HG03045 (cell line): ENCODE data around the gene GINS1.
"Not testable (repeated sequence)": the region's sequence is repeated elsewhere in the genome, so short reads cannot be mapped to it uniquely, and the experiment has no call there.

Experiments used
- ATAC-seq: cut with Tn5 transposase; IDR thresholded peaks from one replicate; pipeline ENCODE4 v1.9.1; 2021; ENCODE audit warnings: mild to moderate bottlenecking, moderate library complexity; ENCODE audit not compliant: unreplicated experiment

GINS1 gene

DNA sequence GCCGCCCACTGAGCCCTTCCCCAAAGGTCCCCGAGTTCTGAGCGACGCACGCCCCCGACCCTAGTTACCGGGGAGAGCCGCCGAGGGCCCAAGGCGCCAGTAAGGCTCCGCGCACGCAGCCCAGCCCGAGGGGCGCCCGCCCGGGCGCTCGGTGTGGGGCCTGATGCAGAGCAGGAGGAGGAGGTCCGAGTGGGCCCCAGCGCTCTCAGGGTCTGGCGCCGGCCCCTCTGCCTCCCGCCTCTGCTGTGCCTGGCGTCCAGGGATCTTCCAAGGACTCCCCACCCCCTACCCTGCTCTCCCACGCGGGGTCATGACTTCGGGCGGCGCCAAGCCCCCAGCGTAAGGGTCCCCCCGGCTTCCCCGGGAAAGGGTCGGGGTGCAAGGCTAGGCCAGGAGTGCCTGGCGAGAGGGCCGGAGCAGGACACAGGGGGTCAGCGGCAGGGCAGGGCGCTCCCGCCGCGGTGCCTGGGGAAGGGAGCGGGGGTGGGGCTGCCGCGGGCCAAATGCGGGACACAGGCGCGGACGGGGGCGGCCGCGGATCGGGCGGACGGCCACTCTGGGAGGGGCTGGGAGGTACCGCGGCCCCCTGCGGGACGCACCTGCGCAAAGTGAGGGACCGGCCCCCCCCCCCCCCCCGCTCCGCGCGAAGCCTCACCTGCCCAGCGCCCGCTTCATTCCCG lies 17.5 kb upstream of the GINS1 start:
- ATAC-seq = peak; percentile 35

DNA sequence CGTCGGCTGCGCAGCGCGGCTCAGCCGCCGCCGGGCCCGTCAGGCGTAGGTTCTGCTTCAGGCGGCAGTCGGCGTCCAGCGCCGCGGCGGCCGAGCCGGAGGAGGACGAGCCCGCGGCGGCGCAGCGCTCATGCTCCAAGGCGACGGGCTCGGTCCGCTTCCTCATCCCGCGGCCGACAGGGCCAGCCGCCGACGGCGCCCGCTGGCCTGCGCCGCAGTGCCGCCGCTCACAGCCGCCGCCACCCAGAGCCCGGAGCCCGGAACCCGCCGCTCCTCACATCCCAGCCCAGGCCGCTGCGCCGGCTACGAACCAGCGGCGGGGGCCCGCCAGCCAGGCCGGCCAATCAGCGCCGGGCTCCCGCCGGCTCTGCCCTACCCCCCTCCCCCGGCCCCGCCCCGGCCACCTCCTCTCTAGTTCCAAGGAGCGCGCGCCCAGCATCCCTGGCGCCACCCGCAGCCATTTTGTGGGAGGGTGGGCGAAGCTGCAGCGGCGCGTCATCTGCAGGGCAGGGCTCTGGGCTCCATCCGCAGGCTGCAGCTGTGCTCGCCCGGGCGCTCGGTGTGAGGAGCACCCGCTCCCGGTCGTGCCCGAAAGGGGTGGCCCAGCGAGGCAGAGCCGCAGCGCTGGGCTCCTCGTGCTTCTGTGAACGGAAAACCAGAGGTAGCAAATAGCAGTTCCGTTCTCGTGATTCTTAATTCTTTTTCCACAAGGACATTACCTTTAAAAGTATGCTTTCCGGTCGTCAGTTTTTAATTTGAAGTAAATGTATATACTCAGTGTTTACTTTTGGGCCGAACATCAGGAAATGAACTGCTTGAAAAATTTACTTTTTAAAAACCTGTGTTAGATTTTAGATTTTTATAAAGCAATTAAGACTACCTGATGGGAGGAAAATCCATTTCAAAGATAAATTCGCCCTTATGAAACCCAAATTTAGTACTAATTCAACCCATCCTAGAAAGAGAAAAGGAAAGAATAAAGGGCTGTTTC lies 16.6 kb upstream of the GINS1 start, which contains the start of gene ABHD12:
ABHD12 (minus strand) TSS at position 298 of the 991 bp plus-strand sequence; CDS start at position 166, 132 bp downstream.
- ATAC-seq = peak; percentile 92

DNA sequence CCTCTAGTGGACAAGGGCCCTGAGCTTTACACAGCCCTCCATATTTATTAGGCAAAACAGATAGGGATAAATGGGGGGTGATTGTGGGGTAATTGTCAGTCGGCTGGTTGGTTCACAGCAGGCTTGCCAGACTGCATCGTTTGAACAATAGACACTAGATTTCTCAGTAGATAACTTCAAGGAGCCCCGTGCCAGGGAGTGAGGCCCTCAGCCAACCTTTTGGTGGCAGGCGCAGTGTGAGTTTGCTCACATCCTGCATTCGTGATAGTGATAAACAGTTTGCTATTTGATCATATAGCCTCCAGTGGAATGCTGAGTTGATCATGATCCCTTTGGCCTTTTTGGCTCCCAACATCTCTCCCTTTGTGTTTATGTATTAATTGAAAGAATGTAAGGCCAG lies 13.2 kb upstream of the GINS1 start:
- ATAC-seq = no peak

DNA sequence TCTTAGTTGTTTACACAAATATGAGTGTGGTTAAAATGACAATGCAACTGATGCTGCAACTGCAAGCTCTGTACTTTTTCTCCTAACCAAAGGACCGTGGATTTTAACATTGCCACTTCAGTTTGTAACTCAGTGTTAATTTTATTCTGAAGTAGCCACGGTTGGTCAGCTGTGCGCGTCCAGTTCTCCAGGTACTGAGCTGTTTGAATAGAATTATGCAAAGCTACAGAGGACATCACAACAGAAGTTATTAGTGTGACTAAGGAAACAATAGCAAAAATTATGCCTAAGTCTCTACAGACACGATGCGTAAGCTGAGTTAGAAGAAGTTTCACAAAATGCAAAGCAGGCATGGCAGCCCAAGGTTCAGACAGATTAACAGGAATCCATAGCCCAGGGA lies 12.5 kb upstream of the GINS1 start:
- no peak for ATAC-seq

DNA sequence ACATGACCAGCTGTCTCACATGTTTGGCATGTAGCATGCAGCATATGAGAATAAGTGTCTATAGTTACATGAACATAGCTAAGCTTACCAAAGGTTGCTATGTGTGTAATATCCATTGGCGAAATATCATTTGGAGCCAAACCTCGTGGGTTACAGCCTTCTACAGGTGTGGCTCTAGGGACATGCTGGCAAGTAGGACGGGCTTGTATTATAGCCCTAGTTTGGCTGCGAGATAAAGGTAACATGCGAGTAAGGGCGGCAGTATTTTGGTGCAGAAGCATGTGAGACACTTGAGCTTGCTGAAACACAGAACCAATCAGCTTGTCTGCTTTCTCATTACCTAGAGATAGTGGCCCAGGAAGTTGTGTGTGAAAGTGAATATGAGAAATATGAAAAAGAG lies 10.4 kb upstream of the GINS1 start:
- ATAC-seq = no peak

DNA sequence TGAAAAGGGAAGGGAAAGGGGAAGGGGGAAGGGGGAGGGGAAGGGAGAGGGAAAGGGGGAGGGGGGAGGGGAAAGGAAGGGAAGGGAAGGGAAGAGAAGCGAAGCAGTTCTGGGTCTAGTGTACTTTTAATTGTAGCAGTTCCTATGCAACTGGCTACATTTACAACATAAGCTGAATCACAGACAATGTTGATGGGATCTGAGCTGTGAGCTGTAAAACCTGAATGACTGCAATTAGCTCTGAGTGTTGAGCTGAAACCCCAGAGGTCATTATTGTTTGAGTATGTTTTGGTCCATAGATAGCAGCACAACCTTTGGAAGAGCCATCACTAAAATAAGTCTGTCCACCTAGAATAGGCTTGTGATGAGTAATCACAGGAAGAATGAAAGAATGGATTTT lies 9.7 kb upstream of the GINS1 start:
- ATAC-seq = no peak

DNA sequence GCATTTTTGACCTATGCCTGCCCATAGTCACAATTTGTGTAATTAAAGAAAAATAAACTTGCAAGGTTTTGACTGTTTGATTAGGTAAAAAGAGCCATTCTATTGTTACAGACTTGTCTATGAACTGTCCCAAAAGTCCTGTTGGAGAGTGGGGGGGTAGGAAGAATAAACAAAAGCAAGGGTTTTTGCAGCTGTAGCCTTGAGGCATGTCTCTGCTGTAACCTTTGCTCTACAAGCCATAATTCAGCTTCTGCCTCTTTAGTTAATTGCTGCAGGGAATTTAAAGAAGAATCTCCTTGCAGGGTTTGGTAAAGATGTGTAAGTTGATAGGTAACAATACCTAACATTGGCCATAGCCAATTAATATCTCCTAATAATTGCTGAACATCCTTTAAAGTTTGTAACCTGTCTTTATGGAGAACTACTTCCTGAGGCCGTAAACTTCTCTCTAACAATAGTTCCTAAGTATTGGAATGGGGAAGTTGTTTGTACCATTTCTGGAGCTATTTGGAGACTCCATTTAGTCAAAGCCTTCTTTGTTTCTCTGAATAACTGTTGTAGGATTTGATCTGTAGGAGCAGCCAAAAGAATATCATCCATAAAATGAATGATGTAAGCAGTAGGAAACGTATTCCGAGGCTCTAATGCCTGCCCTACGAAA lies 9.0 kb upstream of the GINS1 start:
- no peak for ATAC-seq

DNA sequence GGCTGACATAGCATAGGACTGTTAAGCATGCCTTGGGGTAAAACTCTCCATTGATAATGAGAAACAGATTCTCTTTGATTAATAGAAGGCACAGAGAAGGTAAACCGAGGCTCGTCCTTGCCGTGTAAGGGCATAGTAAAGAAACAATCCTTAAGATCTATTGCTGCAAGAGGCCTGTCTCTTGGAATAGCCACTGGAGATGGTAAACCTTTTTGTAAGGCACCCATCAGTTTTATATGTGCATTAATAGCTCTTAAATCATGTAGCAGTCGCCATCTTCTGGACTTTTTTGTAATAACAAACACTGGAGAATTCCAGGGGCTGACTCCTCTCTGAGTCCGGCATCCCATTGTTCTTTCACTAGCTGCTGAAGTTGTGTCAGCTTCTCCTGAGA lies 8.4 kb upstream of the GINS1 start:
- ATAC-seq = no peak

DNA sequence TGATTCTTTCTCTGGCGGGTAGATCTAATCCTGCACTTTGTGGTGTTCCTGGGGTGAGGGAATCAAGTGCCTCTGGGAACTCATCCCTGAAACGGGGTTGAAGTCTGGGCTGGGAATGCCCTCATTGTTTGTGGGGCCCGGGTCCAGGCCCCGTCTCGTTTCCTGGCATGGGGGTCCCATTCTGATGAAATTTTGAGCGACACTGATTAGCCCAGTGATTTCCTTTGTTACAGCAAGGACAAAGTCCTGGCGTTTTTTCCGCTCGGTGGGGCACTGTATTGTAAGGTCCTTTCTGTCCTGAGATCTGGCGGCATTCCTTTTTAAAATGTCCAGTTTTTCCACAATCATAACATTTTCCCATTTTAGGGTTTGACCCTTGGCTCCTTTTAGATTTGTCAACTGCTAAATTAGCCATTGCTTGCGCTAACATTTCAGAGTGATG lies 7.2 kb upstream of the GINS1 start:
- not testable (repeated sequence) for ATAC-seq

DNA sequence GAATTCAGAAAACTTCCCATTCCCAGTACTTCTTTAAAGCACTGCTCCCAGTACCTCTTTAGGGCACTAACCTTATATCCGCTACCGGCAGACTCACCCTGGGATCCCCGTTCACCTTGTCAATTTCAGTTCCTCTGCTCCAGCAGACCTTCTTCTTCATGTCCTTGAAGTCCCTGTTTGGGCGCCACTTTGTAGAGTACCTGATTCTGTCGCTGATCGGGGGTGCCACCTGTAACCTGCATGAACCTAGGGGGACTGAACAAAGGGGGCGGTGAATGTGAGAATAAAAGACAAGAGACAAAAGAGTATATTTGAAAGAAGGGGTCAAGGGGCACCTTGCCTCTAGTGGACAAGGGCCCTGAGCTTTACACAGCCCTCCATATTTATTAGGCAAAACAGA lies 4.9 kb upstream of the GINS1 start:
- ATAC-seq = no peak

DNA sequence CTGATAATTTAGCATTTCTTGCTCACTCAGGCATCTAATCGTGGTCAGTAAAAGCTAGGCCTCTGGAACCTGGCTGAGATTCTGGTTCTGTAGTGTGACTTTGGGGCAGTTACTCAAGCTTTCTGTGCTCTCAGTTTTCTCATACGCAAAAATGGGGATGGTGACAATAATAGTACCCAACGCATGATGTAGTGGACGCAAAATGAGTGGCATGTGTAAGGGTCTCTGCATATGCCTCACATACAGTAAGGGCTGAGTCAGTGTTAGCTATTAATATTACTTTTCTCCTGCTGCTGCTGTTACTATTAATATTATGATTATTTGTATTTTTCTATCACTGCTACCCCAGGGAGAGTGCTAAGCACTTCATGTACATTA lies 686 bp downstream of the GINS1 start:
- no peak for ATAC-seq

DNA sequence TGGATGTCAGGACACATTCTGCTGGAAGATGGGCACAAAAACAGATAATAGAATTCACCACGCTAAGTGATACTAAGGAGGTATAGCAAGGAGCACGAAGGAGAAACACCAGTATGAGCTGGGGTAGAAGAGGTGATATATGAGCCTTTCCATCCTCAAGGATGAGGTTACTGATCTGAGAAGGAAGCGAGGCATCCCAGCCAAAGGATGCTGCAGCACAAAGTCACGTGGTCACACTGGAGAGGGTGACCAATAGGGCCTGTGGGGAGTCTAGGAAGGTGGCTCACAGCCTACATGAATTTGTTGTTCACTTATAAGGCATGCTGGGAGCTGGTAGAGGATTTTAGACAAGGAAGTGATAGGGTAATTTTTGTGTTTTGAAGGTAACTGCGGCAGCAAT lies 1.4 kb downstream of the GINS1 start:
- no peak for ATAC-seq

DNA sequence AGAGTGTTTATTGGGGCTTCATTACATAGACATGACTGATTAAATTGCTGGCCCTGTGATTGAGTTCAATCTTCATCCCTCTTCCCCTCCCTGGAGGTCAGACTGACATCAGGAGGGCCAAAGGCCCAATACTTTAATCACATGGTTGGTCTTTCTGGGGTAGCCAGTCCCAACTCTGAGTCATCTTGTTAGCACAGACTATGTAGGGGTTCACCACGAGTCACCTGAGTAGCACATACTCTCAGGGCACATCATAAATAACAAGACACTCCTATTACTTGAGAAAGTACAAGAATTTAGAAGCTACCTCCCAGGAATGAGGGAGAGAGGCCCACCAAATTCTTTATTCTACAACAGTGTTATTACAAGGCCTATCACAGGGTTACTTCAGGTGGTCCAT lies 11.3 kb downstream of the GINS1 start:
- no peak for ATAC-seq

DNA sequence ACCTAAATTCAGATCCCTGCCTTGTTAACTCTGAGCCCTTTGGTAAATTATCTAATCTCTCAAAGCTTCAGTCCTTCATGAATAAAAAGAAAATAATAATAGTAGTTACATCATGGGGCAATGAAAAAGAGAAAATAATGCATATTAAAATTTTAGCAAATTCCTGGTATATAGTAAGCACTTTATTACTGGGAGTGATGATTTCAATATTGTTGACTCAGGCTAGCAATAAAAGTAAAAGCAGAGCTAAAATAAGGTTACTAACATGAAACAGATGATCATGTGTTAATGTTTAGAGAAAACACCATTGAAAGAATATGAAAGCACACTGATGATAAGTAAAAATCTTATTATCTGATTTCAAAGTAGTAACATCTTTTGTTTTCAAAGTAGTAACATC lies 13.6 kb downstream of the GINS1 start:
- ATAC-seq = no peak

DNA sequence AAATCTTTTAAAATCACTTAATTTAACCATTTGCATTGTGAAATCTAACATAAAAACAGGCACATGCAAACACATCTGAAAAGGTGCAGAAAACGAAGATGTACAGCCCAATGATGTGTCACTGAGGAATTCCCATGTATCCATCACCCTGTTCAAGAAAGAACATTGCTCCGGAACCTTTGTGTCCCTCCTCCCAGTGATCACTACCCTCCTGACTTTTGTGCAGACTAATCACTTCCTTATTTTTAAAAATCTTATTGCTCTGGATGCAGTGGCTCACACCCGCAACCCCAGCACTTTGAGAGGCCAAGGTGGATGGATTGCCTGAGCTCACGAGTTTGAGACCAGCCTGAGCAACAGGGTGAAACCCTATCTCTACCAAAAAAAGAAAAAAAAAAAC lies 14.6 kb downstream of the GINS1 start:
- no peak for ATAC-seq

DNA sequence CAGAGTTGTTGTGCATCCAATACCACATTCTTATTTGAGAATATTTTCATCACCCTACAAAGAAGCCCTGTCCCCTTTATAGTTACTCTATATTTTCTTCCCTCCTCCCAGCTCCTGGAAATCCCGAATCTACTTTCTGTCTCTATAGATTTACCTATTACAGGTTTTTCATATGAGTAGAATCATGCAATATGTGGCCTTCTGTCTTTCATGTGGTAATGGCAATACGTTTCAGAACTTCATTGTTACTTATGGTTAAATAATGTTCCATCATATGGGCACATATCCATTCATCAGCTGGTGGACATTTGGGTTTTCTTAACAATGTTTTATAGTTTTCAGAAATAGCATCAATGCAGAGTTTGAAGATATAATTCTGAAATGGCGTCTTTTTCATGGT lies 17.1 kb downstream of the GINS1 start:
- no peak for ATAC-seq

DNA sequence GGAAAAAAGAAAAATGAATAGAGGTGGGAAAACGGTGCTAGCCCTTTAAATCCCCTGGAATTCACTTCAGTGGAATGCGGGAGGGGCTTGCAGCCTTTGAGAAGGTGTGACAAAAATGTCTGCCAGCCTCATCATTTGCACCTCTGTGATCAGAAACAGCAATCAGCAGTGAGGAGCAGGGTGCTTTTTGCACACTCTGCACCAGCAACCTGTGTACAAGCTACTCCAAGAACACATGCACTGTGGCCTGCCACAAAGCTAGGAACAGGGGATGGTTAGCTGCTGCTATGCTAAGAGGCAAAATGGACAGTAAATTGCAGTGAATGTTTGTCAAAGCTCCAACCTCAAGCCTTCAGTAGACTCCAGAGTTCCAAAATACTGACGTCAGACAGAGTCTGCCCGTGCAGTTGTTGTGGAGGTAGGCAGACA lies 29.7 kb downstream of the GINS1 start:
- no peak for ATAC-seq

DNA sequence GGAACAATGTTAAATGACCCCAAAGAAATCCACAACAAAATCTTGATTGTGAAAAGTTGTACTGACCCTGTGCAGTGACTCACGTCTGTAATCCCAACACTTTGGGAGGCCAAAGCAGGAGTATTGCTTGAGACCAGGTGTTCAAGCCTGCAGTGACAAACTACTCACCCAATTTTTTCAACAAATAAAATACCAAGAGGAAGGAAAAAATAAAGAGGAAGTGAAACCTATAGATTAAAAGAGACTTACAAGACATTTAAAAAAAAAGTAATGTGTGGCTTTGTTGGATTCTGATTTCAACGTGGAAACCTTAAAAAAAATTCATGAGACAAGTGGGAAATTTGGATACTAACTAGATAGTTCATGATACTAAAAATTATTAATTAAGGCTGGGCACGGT lies 31.9 kb downstream of the GINS1 start:
- ATAC-seq = no peak

DNA sequence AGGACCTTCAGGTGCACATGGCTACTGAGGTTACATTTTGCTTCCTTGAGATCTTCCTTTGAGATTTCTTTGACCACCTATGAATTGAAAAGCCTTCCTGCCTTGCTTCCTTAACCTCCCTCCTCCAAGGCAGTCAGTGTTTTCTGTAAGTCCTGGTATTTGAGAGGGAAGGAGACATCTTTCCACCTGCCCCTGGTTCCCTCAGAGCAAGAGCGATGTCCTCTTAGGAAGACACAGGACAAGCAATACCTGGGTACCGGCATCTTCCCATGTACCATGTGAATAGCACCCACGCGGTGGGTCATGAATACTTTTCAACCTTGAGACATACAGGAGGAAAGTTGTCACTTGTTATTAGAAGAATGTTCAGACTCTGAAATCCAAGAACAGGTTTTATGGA lies 37.1 kb downstream of the GINS1 start:
- ATAC-seq = no peak

DNA sequence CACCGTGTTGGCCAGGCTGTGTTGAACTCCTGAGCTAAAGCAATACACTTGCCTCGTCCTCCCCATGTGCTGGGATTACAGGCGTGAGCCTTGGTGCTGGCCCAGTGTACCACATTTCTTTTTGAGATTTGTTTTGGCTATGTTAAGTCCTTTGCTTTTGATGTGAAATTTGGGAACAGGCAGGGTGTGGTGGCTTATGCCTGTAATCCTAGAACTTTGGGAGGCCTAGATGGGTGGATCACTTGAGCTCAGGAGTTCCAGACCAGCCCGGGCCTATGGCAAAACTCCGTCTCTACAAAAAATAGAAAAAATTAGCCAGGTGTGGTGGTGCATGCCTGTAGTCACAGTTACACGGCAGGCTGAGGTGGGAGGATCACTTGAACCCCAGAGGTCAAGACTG lies 40.2 kb downstream of the GINS1 start:
- ATAC-seq = no peak

DNA sequence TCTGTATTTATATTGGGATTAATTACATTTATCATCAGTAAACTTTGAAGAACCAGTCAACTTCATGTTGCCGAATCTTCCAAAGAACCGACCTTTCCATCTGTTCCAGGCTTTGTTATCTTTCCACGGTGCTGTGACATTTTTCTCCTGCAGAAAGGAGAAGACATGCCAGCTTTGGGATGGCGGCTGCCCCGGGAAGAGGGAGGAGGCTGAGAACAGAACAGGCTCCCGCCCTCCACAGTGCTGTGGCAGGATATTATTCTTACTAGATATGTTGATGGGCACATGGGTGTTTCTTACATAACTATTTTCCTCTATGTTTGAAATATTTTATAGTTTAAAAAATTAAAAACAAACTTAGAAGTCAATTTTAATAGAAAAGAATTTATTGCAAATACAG lies 44.9 kb downstream of the GINS1 start:
- ATAC-seq = no peak
